CD4-positive, alpha-beta T cell treated with Interleukin-4 for 4 hours (primary cell): ENCODE results near the gene KRT80.

Source experiments
- DNase-seq: peaks from one replicate; pipeline ENCODE4 v3.0.0-alpha.2; 2020

The KRT80 gene

DNA sequence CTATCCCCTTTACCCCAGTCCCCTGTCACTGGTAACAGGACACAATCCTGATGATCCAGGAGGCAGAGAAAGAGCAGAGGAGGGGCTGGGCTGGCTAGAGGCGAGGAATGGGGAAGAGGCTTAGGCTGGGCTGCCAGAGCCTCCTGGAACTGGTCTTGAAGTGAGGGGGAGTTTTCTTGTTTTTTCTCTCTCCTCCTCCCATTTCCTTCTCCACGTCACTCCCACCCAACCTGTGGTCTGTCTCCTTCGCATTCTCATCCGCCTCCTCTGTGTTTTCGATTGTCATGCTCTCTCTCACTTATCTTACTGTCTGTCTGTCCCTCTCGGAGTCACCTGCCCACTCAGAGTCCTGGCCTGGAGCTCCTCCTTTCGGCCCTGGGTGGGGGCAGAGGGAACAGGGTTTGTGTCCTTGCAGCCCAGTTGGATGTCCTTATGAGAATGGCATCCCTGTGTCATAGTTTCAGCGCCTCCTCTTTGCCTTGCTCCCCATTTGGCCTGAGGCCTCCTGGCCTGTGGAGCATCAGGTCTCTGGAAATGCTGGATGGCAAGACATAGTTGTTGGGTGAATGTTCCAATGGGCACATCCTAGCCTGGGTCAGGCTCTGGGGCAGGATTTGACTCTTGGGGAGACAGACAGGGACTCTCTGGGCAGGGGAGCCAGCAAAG lies 3.4 kb upstream of the KRT80 start:
- DNase-seq = no peak

DNA sequence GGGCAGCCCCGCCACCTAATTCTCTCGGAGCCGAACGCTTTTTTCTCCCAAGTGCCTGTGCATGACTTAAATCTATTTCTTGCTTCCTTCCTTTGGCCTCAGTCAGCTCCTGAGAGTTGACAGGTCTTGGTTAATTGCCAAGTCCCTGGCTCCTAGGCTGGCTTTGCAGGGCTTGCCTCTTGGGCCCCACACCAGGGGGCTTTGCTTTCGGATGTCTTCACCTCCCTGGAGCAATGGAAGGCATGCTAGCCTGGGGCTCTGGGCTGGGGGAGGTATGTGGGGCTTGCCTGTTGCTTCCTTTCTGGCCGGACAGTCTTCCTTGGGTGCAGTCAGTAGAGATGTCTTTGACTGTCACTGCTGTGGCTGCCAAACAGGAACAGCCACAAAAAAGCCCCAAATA lies 2.2 kb upstream of the KRT80 start:
- no peak for DNase-seq

- no peak for DNase-seq
Observed at GRCh38 chr12:52193532-52193931, 1.7 kb upstream of the KRT80 start.

DNA sequence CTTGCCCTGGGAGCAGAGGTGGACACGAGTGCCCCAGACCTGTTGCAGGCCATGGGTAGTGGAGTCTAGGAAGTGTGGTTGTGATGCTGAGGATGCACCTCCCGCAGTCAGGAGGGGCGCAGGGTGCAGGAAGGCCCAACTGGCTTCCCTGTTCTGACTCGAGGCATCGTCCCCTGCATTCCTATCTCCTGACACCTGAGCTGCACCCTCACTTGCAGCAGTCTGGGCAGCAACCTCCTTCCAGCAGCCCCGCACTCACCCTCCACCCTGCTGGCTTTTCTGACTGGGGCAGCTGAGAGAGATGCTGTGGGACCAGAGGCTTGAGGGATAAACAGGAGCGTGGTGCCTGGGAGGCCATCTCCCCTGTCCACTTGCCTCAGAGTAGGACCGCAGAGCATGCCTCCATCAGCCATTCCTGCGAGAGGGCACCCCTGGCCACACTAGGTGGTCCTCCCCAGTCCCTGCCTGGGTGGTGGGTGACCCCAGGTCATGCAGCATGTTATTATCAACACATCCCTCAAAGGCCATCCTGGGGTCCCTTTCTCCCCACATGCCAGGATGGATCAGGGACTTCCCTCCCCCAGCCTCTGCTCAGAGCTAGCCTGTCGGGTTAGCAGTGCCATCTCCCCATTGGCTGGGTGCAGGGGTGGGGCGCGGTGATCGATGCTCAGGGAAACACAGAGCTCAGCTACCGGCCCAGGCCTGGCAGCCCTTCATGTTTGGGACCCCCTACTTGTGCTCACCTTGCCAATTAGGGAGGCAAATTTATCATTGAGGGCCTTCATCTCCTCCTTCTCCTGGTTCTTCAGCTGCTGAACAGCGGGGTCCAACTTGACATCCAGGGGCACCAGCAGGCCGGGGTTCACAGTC lies 719 bp downstream of the KRT80 start:
- no peak for DNase-seq

- DNase-seq = no peak
Observed at GRCh38 chr12:52189376-52190174, 2.2 kb downstream of the KRT80 start.

GRCh38 chr12:52188658-52189057 lies 3.2 kb downstream of the KRT80 start:
- no peak for DNase-seq

- no peak for DNase-seq
Observed at GRCh38 chr12:52187640-52188039, 4.2 kb downstream of the KRT80 start.

- no peak for DNase-seq
Observed at GRCh38 chr12:52187206-52187605, 4.6 kb downstream of the KRT80 start.

- no peak for DNase-seq
Observed at GRCh38 chr12:52186118-52186840, 5.5 kb downstream of the KRT80 start.

DNA sequence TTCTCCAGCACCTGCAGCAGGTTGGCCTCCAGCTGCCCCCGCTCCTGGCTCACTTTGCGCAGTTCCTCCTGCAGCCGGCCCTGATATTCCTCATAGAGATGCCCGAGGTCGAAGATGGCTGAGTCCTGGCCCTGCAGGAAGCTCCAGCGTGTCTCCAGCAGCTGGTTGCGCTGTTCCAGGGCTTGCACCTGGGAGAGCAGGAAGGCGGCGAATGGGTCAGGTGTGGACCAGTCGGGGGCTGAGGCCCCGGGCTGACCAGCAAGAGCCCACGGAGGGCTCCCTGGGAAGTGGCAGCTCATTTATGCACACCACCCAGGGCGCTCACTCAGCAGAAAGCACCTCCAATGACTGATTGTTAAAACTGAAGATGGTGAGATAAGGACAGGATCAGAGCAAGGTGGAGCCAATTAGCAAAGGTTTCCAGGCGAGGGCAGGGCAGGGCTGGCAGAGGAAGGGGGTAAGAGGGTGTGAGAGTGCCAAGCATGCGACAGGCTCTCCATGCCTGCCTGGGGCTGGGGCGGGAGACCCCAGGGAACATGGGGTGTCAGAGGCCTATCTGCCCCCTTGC lies 6.3 kb downstream of the KRT80 start:
- no peak for DNase-seq

GRCh38 chr12:52184813-52185212 lies 7.0 kb downstream of the KRT80 start:
- no peak for DNase-seq

- DNase-seq = no peak
Observed at GRCh38 chr12:52183971-52184370, 7.8 kb downstream of the KRT80 start.

GRCh38 chr12:52183544-52183910 lies 8.3 kb downstream of the KRT80 start:
- no peak for DNase-seq

- DNase-seq = no peak
Observed at GRCh38 chr12:52182898-52183543, 8.8 kb downstream of the KRT80 start.

GRCh38 chr12:52182384-52182783 lies 9.4 kb downstream of the KRT80 start:
- no peak for DNase-seq

DNA sequence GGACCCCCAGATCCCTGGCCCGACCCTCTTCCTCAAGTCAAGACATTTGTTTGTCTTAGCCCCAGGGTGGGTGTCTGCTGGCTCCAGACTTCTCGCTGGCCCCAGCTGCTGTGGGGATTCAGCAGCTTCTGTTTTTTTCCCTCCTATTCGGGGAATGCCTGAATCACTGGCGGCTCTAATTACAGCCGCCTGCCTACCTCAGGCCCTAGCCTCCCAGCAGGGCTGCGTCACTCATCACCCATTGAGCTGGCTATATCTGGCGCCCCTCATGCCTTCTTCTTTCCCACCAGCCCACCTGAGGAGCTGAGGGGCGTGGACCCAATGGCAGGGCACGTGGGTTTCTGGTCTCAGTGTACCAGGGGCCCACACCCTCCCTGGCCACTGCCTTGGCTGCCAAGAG lies 10.1 kb downstream of the KRT80 start:
- no peak for DNase-seq

GRCh38 chr12:52180971-52181628 lies 10.7 kb downstream of the KRT80 start:
- DNase-seq = no peak

- DNase-seq = no peak
Observed at GRCh38 chr12:52179396-52179973, 12.3 kb downstream of the KRT80 start.

GRCh38 chr12:52178984-52179383 lies 12.8 kb downstream of the KRT80 start:
- DNase-seq = no peak

DNA sequence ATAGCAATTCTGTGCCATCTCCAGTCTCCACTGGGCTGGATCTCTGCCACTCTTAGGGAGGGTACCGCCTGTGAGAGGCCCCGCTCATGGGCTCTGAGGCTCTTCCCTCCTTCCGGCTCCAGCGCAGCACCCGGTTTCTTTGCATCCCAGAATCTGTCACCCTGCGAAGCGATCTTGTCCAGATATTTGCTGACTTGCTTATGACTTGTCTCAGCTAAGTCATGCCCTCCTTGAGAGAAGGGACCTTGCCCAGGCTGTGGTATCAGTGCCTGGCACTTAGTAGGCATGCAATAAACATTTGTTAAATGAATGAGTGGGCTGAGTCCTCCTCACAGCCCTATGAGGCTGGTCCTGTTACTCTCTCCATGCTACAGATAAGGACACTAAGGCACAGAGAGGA lies 13.4 kb downstream of the KRT80 start:
- no peak for DNase-seq
